Left lobe of liver (tissue), 1 donor: ENCODE data around the gene SNRNP200. TPM values are rescaled to one million over a fixed set of nuclear protein-coding genes. Genes with fewer than 3 reads are reported as not detected.

Source experiments
- total RNA-seq: library from RNA; stranded (reverse); gene quantifications from one replicate; pipeline ENCODE4 v1.2.1, GENCODE V29; 2021
- donor health status: DM: no; HTN: yes; CAD: no.

SNRNP200 gene
- total RNA-seq, 1 donor from 2014 or later, result 49.7 TPM

Other genes starting within 250 kb of the SNRNP200 start
- 11.4 TPM for gene ADRA2B, start 189.0 kb downstream of the SNRNP200 start, total RNA-seq
- not detected for gene ASTL, start 167.0 kb downstream of the SNRNP200 start, total RNA-seq
- gene DUSP2, start 160.1 kb downstream of the SNRNP200 start, total RNA-seq, result 0.98 TPM
- gene STARD7, start 96.7 kb downstream of the SNRNP200 start, total RNA-seq, result 67.6 TPM
- gene TMEM127, start 39.5 kb downstream of the SNRNP200 start, total RNA-seq, result 30.6 TPM
- 45.0 TPM for gene CIAO1, start 39.3 kb downstream of the SNRNP200 start, total RNA-seq
- 0.20 TPM for gene ITPRIPL1, start 19.8 kb upstream of the SNRNP200 start, total RNA-seq
- gene NCAPH, start 30.2 kb upstream of the SNRNP200 start, total RNA-seq, result 0.58 TPM
- gene NEURL3, start 199.8 kb upstream of the SNRNP200 start, total RNA-seq, result 0.43 TPM
- 18.9 TPM for gene ARID5A, start 231.2 kb upstream of the SNRNP200 start, total RNA-seq